Measurements from ENCODE around the gene PCDH18.

- no peak for TF ChIP-seq CTCF (IDR thresholded peaks at IDR 0.05; ENCODE audit: borderline replicate concordance, extremely low read depth, low read length, poor library complexity, severe bottlenecking)
- TF ChIP-seq EZH2 (IDR thresholded peaks at IDR 0.05; ENCODE audit: borderline replicate concordance, low read depth, low read length, severe bottlenecking), result no peak
Observed at GRCh38 chr4:137535718-137536117, 3.4 kb upstream of the PCDH18 start.

Data from DND-41 (cell line).